Measurements from ENCODE around the gene SMYD3. TPM values are rescaled to one million over a fixed set of nuclear protein-coding genes. Genes with fewer than 3 reads are reported as not detected.

The SMYD3 gene
- total and polyA plus RNA-seq, 9 of the 15 experiments (the other 6 are each of a cell fraction or from before 2014, with no cell fraction given), result 128 to 440 (median 197) TPM

GRCh38 chr1:246110343-246111219, 396.5 kb downstream of the SMYD3 start (continued):
- peak in 1 of 2 experiments; percentile 45; a peak in 1 of 4 replicates for TF ChIP-seq ZNF318 (IDR thresholded peaks at IDR 0.05; ENCODE audit: borderline replicate concordance in 1 of 2, low read depth in 1 of 2)
- TF ChIP-seq TOE1 (IDR thresholded peaks at IDR 0.05; ENCODE audit: borderline replicate concordance), result no peak
- TF ChIP-seq TOE1 (CRISPR knock-in tag; IDR thresholded peaks at IDR 0.05; ENCODE audit: borderline replicate concordance, low read depth), result no peak
- no peak for TF ChIP-seq NR2C2 (CRISPR knock-in tag; IDR thresholded peaks at IDR 0.05)
- peak; percentile 91 for TF ChIP-seq NR2C2 (tag; IDR thresholded peaks at IDR 0.05)
- TF ChIP-seq CREB3 (tag; conservative IDR thresholded peaks at IDR 0.05; ENCODE audit: low read depth), result peak; percentile 99
- TF ChIP-seq TAF7 (tag; IDR thresholded peaks at IDR 0.05), result peak; percentile 86
- TF ChIP-seq CREM (IDR thresholded peaks at IDR 0.05; ENCODE audit: low read depth), result peak; percentile 60
- no peak for TF ChIP-seq ZNF655 (CRISPR knock-in tag; IDR thresholded peaks at IDR 0.05)
- TF ChIP-seq ZNF280B (CRISPR knock-in tag; IDR thresholded peaks at IDR 0.05), result peak; percentile 73; the same call in 1 of the 2 replicates
- TF ChIP-seq C11orf30 (IDR thresholded peaks at IDR 0.05; ENCODE audit: low read depth), result peak; percentile 95
- TF ChIP-seq CGGBP1 (CRISPR knock-in tag; IDR thresholded peaks at IDR 0.05), result no peak
- TF ChIP-seq ZNF23 (CRISPR knock-in tag; IDR thresholded peaks at IDR 0.05), result peak; percentile 91
- TF ChIP-seq ELF1 (tag; IDR thresholded peaks at IDR 0.05), result no peak; the same call in 1 of the 2 replicates

Measured in K562 (cell line).